Bronchial epithelial cell (primary cell): Measurements from ENCODE around the gene NTM. TPM values are rescaled to one million over a fixed set of nuclear protein-coding genes. Genes with fewer than 3 reads are reported as not detected.

ENCODE experiments used
- DNase-seq: peaks from one replicate; pipeline ENCODE4 v3.0.0-alpha.2; 2010; ENCODE audit warnings: low read depth
- FAIRE-seq: peaks from 2 replicates; lab custom pipeline; 2011; peaks lifted over from hg19 to GRCh38; lab: Jason Lieb, UNC
- H3K27me3 ChIP-seq: 2 replicates; pipeline ENCODE4 v1.5.1; 2011; ENCODE audit warnings: low read length; ENCODE audit not compliant: control insufficient read depth, insufficient read depth
- H3K36me3 ChIP-seq: 2 replicates; pipeline ENCODE4 v1.5.1; 2011; ENCODE audit warnings: low read length; ENCODE audit not compliant: control insufficient read depth, insufficient read depth
- H3K4me3 ChIP-seq: 2 replicates; pipeline ENCODE4 v1.5.1; 2011; ENCODE audit warnings: mild to moderate bottlenecking, low read depth, low read length, control low read depth
- total RNA-seq: library from RNA; depleted of rRNA; stranded (reverse); fragments of >200 nt; gene quantifications from 2 replicates; pipeline ENCODE4 v1.2.1, GENCODE V29; 2014
- TF ChIP-seq, protein P1 (sequence below): IDR thresholded peaks from 2 replicates; pipeline ENCODE4 v1.5.1; 2011; ENCODE audit warnings: mild to moderate bottlenecking, moderate library complexity, low read length, control low read depth, inconsistent platforms; ENCODE audit not compliant: insufficient read depth, severe bottlenecking

NTM gene
- total RNA-seq, 1 donor from 2014 or later, result 4.2 TPM

- DNase-seq, result no peak
- Histone ChIP-seq H3K36me3 (no peaks in the 10 kb centered on the region), H3K4me3 (no peak overlapping the region), H3K27me3 (no peaks in the 10 kb centered on the region)
- TF ChIP-seq, protein P1, sequence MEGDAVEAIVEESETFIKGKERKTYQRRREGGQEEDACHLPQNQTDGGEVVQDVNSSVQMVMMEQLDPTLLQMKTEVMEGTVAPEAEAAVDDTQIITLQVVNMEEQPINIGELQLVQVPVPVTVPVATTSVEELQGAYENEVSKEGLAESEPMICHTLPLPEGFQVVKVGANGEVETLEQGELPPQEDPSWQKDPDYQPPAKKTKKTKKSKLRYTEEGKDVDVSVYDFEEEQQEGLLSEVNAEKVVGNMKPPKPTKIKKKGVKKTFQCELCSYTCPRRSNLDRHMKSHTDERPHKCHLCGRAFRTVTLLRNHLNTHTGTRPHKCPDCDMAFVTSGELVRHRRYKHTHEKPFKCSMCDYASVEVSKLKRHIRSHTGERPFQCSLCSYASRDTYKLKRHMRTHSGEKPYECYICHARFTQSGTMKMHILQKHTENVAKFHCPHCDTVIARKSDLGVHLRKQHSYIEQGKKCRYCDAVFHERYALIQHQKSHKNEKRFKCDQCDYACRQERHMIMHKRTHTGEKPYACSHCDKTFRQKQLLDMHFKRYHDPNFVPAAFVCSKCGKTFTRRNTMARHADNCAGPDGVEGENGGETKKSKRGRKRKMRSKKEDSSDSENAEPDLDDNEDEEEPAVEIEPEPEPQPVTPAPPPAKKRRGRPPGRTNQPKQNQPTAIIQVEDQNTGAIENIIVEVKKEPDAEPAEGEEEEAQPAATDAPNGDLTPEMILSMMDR, result no peak
- no peak for FAIRE-seq
These were observed 577.1 kb downstream of the NTM start for GRCh38 chr11:131947511-131947910.

DNA sequence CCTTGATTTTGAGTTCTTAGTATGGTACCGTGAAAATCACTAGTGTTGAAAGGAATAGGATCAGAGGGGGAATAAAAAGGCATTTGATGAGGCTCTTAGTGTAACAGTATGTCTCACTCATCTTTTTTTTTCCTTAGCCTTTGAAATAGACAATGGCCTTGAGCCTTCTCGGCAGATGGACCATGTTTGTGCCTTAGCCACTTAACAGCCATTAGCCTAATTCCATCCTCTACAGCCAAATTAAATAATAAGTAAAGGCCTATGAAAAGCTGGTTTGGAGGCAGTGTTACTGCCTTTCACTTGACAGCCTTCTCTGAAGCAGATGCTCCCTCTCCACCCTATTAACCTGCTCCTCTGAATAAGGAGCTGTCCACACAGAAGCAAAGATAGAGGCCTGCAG is 580.7 kb downstream of the NTM start:
- no peak for DNase-seq
- no peaks in the 10 kb centered on the region for H3K27me3 ChIP-seq
- H3K4me3 ChIP-seq, result no peak overlapping the region
- TF ChIP-seq, protein P1, result no peak
- FAIRE-seq, result no peak
- no peaks in the 10 kb centered on the region for H3K36me3 ChIP-seq

GRCh38 chr11:131954146-131954545 is 583.7 kb downstream of the NTM start:
- FAIRE-seq (no peak), DNase-seq (no peak)
- TF ChIP-seq, protein P1, result no peak
- H3K36me3 ChIP-seq, result no peaks in the 10 kb centered on the region
- H3K4me3 ChIP-seq, result no peak overlapping the region
- no peaks in the 10 kb centered on the region for H3K27me3 ChIP-seq

DNA sequence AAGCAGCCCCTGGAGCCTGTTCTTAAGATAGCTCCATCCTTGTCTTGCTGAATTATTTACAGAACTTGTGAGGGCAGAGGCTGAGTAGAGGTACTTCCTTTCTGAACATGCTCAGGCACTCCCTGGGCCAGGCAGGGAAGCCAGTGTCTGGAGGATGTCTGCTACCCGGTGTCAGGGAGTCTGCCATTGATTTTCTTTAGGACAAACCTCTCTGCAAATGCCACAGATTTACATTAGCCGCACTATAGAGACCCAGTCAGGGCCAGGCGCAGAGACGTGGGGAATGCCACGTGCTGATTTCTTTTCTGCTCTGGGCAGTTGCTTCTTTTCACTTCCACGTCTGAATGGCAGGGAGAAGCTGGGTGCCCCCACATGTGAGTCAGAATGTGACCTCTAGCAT is 585.5 kb downstream of the NTM start:
- TF ChIP-seq, protein P1, result no peak
- no peaks in the 10 kb centered on the region for H3K27me3 ChIP-seq
- H3K36me3 ChIP-seq, result no peaks in the 10 kb centered on the region
- H3K4me3 ChIP-seq, result no peak overlapping the region
- FAIRE-seq, result no peak
- DNase-seq, result peak; percentile 35

- H3K4me3 ChIP-seq, result no peak overlapping the region
These were observed 586.8 kb downstream of the NTM start for GRCh38 chr11:131957201-131957600.

GRCh38 chr11:131957875-131958274 is 587.5 kb downstream of the NTM start:
- H3K4me3 ChIP-seq, result no peak overlapping the region
- no peak for DNase-seq
- H3K27me3 ChIP-seq, result no peaks in the 10 kb centered on the region
- TF ChIP-seq, protein P1, result no peak
- no peak for FAIRE-seq
- no peaks in the 10 kb centered on the region for H3K36me3 ChIP-seq

More at GRCh38 chr11:131957201-131957600, 586.8 kb downstream of the NTM start:
- FAIRE-seq (no peak), DNase-seq (no peak)
- TF ChIP-seq, protein P1, result no peak
- Histone ChIP-seq H3K27me3 (no peaks in the 10 kb centered on the region), H3K36me3 (no peaks in the 10 kb centered on the region)
